RWPE2 (cell line): Measurements from ENCODE around the gene ITGA2B.

ENCODE experiments used
- ATAC-seq: fragments of 200-7000 bp; cut with Tn5 transposase; 3 replicates; pipeline ENCODE4 v1.9.1; 2021; ENCODE audit warnings: low read depth
- DNase-seq: peaks from one replicate; pipeline ENCODE4 v3.0.0-alpha.2; 2020; ENCODE audit warnings: low spot score
- H3K27ac ChIP-seq: fragments of 450-650 bp; 2 replicates; pipeline ENCODE4 v1.5.1; 2017; ENCODE audit warnings: mild to moderate bottlenecking; ENCODE audit not compliant: poor library complexity, severe bottlenecking
- H3K27me3 ChIP-seq: fragments of 250-450 bp; sonication (Bioruptor Pico); 2 replicates; pipeline ENCODE4 v1.5.1; 2021; ENCODE audit warnings: mild to moderate bottlenecking, moderate library complexity; ENCODE audit not compliant: insufficient read depth, poor library complexity, severe bottlenecking
- H3K36me3 ChIP-seq: fragments of 250-450 bp; sonication (Bioruptor Pico); 2 replicates; pipeline ENCODE4 v1.5.1; 2020; ENCODE audit warnings: low read depth, mild to moderate bottlenecking, moderate library complexity
- H3K4me1 ChIP-seq: fragments of 250-450 bp; sonication (Bioruptor Pico); 2 replicates; pipeline ENCODE4 v1.5.1; 2021; ENCODE audit warnings: mild to moderate bottlenecking, moderate library complexity; ENCODE audit not compliant: insufficient read depth, poor library complexity, severe bottlenecking
- H3K4me3 ChIP-seq: fragments of 250-450 bp; sonication (Bioruptor Pico); 2 replicates; pipeline ENCODE4 v1.5.1; 2021; ENCODE audit warnings: mild to moderate bottlenecking, moderate library complexity; ENCODE audit not compliant: severe bottlenecking
- H3K9me3 ChIP-seq: fragments of 250-450 bp; sonication (Bioruptor Pico); 2 replicates; pipeline ENCODE4 v1.5.1; 2021; ENCODE audit warnings: mild to moderate bottlenecking, moderate library complexity; ENCODE audit not compliant: severe bottlenecking
- CTCF ChIP-seq: fragments of 450-650 bp; IDR thresholded peaks from one replicate; pipeline ENCODE4 v1.5.1; 2017; ENCODE audit warnings: mild to moderate bottlenecking, moderate library complexity; ENCODE audit not compliant: poor library complexity, severe bottlenecking

ITGA2B gene

DNA sequence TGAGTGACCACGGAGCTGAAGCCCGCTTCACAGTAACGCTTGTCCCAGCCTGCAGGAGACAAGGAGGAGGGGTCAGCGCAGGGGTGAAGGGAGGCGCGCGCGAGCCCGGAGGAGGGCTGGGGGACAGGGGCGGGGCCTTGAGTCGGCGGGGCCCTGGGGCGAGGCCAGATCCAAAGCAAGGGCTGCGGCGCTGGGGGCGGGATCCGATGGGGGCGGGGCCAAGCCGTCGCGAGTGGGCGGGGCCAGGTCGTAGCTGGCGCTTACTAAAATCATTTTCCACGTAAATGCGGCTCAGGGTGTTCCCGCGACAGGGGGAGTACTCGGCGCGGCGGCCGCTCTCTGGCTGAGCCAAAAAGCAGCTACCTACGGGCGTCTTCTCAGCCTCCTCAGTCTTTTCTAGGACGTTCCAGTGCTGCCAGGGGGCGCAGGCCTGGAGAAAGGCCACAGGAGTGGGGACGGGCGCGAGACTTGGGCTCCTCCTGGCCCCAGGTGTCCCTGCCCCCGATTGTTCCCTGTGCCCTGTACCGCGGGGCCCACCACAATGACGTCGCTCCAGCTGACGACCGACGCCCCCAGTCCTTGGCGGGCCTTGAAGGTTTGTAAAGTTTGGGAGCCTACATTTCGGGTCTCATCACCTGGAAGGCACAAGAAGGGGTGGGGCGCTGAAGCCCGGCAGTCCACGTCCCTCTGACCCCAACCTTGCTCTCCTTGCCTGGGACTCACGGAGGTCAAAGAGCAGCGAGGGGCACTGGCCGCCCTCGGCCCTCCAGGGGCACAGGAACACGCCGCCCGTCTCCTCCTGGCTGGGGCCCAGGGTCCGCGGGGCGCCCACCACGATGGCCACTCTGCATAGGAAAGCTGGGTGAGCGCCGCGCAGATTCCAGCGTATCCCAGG lies 3.9 kb downstream of the ITGA2B start:
- DNase-seq (no peak), ATAC-seq (peak; percentile 82)
- TF ChIP-seq CTCF, result peak; percentile 16
- no peaks in the 10 kb centered on the region for H3K27me3 ChIP-seq
- no peak overlapping the region for H3K27ac ChIP-seq
- H3K36me3 ChIP-seq, result no peaks in the 10 kb centered on the region
- H3K4me3 ChIP-seq, result peak overlapping the region; percentile 46
- peaks cover 3% of the 10 kb centered on the region for H3K4me1 ChIP-seq
- H3K9me3 ChIP-seq, result no peaks in the 10 kb centered on the region

DNA sequence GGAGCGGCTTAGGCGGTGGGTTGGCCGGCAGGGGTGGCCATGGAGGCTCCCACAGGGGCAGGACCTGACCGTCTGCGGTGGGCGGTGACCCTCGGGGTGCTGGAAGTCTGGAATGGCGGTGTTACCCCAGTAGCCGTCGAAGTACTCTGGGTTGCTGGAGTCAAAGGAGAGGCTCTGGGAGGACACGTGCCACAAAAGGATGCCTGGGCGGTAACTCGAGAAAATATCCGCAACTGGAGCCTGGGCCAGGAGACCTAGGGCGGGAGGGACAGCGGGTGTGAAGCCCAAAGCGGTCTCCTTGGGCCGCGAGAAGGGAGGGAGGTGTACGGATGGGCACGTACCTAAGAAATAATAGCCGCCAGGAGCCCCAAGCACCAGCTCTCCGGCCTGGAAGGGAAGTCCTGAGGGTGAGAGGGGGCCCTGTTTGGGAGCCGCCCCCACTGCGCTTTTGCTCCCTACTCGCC lies 4.6 kb downstream of the ITGA2B start:
- ATAC-seq, result no peak; the same call in 1 of the 3 replicates
- Histone ChIP-seq H3K27ac (no peak overlapping the region), H3K4me1 (peaks cover 3% of the 10 kb centered on the region), H3K4me3 (peak overlapping the region; percentile 46), H3K36me3 (no peaks in the 10 kb centered on the region), H3K9me3 (no peaks in the 10 kb centered on the region), H3K27me3 (no peaks in the 10 kb centered on the region)
- no peak for TF ChIP-seq CTCF
- no peak for DNase-seq

DNA sequence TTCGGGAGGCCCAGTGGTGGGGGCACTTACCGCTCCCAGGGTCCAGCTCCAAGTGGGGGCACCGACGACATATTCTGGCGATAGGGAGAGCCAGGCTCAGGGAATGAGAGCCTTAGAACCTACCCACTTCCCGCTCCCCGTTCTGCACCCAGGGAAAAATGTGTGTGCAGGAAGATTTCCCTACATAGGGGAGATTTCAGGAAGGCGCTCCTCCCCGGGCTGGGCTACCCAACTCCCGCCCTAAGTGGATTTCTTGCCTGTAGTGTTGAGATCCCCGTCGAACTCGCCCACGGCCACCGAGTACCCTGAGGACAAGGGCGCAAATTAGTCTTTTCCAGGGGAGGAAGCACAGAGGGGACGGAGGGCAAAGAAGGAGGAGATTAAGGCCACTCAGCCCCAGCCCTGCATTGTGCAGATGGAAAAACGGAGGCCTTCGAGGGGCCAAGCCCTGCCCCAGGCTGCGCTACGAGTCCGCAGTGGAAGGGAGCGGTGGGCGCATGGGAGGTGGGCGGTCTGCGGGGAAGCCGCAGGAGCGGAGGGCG lies 5.1 kb downstream of the ITGA2B start:
- no peak overlapping the region for H3K27ac ChIP-seq
- no peak for TF ChIP-seq CTCF

GRCh38 chr17:44383861-44384260 lies 5.6 kb downstream of the ITGA2B start:
- Histone ChIP-seq H3K36me3 (no peaks in the 10 kb centered on the region), H3K4me1 (peaks cover 3% of the 10 kb centered on the region), H3K4me3 (no peak overlapping the region), H3K27me3 (no peaks in the 10 kb centered on the region), H3K9me3 (no peaks in the 10 kb centered on the region), H3K27ac (no peak overlapping the region)
- DNase-seq (no peak), ATAC-seq (no peak)
- no peak for TF ChIP-seq CTCF

More for the DNA sequence above, 5.1 kb downstream of the ITGA2B start:
- no peaks in the 10 kb centered on the region for H3K9me3 ChIP-seq
- ATAC-seq (no peak), DNase-seq (no peak)
- no peaks in the 10 kb centered on the region for H3K27me3 ChIP-seq
- peaks cover 3% of the 10 kb centered on the region for H3K4me1 ChIP-seq
- no peaks in the 10 kb centered on the region for H3K36me3 ChIP-seq
- no peak overlapping the region for H3K4me3 ChIP-seq
